Glomerular endothelial cell (primary cell): ENCODE measurements around the gene FHIT. TPM values are rescaled to one million over a fixed set of nuclear protein-coding genes. Genes with fewer than 3 reads are reported as not detected.
A peak's percentile ranks its signal among the peaks of the same experiment; 100 is the strongest.

Experiments used
- DNase-seq: peaks from one replicate; pipeline ENCODE4 v3.0.0-alpha.2; 2011; ENCODE audit warnings: low read depth, low spot score; ENCODE audit errors: extremely low read depth
- total RNA-seq: library from RNA; depleted of rRNA; stranded (reverse); fragments of >200 nt; gene quantifications from 2 replicates; pipeline ENCODE4 v1.2.3, GENCODE V29; 2015

The FHIT gene
- 0.48 and 8.1 TPM in 2 replicates for total RNA-seq

- peak; percentile 68 for DNase-seq
Measured at GRCh38 chr3:61251174-61251972, at the start of gene FHIT. Gene FHIT (minus strand): TSS chr3:61251452.

- no peak for DNase-seq
Measured at GRCh38 chr3:61300786-61301185, 49.5 kb upstream of the FHIT start.

- DNase-seq: no peak
Measured at GRCh38 chr3:61300006-61300380, 48.7 kb upstream of the FHIT start.

- DNase-seq: no peak
Measured at GRCh38 chr3:61299343-61300005, 48.2 kb upstream of the FHIT start.

GRCh38 chr3:61297821-61298220, 46.6 kb upstream of the FHIT start:
- no peak for DNase-seq

GRCh38 chr3:61288446-61288845, 37.2 kb upstream of the FHIT start:
- DNase-seq: no peak

- DNase-seq: no peak
Measured at GRCh38 chr3:61283876-61284275, 32.6 kb upstream of the FHIT start.

GRCh38 chr3:61278713-61279112, 27.5 kb upstream of the FHIT start:
- no peak for DNase-seq

GRCh38 chr3:61277411-61277810, 26.2 kb upstream of the FHIT start:
- no peak for DNase-seq

GRCh38 chr3:61269435-61269834, 18.2 kb upstream of the FHIT start:
- DNase-seq: no peak

- no peak for DNase-seq
Measured at GRCh38 chr3:61268644-61269043, 17.4 kb upstream of the FHIT start.

GRCh38 chr3:61264281-61264680, 13.0 kb upstream of the FHIT start:
- DNase-seq: no peak

- DNase-seq: no peak
Measured at GRCh38 chr3:61257148-61257547, 5.9 kb upstream of the FHIT start.

GRCh38 chr3:61253756-61254155, 2.5 kb upstream of the FHIT start:
- DNase-seq: no peak

GRCh38 chr3:61252836-61253235, 1.6 kb upstream of the FHIT start:
- DNase-seq: no peak

GRCh38 chr3:61250784-61251173, 473 bp downstream of the FHIT start:
- no peak for DNase-seq

GRCh38 chr3:61248496-61248895, 2.8 kb downstream of the FHIT start:
- DNase-seq: no peak

- no peak for DNase-seq
Measured at GRCh38 chr3:61247191-61247590, 4.1 kb downstream of the FHIT start.

GRCh38 chr3:61239871-61240270, 11.4 kb downstream of the FHIT start:
- no peak for DNase-seq

- DNase-seq: no peak
Measured at GRCh38 chr3:61237858-61238257, 13.4 kb downstream of the FHIT start.

GRCh38 chr3:61236556-61236955, 14.7 kb downstream of the FHIT start:
- no peak for DNase-seq

- DNase-seq: no peak
Measured at GRCh38 chr3:61233746-61234145, 17.5 kb downstream of the FHIT start.
